Central memory CD8-positive, alpha-beta T cell (primary cell): ENCODE results near the gene TGM6.

Experiments used
- ATAC-seq: fragments of 150-1000 bp; cut with Tn5 transposase; replicated peaks from 2 replicates; pipeline ENCODE4 v1.10.0; 2022; ENCODE audit warnings: mild to moderate bottlenecking, moderate FRiP score, moderate number of reproducible peaks; ENCODE audit not compliant: poor library complexity, severe bottlenecking; ENCODE audit errors: extremely low read depth
- DNase-seq, 2 donors: peaks; one replicate each; pipeline ENCODE4 v3.0.0; 2021; ENCODE audit warnings: low spot score in 2 of 2
- H3K27ac Mint-ChIP-seq: one replicate; pipeline ENCODE4 v1.8.0; 2022; ENCODE audit warnings: low read depth, mild to moderate bottlenecking, moderate library complexity, mixed read lengths
- H3K27me3 Mint-ChIP-seq: one replicate; pipeline ENCODE4 v1.8.0; 2022; ENCODE audit warnings: mixed read lengths
- H3K36me3 Mint-ChIP-seq: one replicate; pipeline ENCODE4 v1.8.0; 2022; ENCODE audit warnings: mild to moderate bottlenecking, moderate library complexity, mixed read lengths; ENCODE audit not compliant: insufficient read depth
- H3K4me1 Mint-ChIP-seq: one replicate; pipeline ENCODE4 v1.8.0; 2022; ENCODE audit warnings: mixed read lengths
- H3K4me3 Mint-ChIP-seq: one replicate; pipeline ENCODE4 v1.8.0; 2022; ENCODE audit warnings: mild to moderate bottlenecking, moderate library complexity, mixed read lengths
- H3K9me3 Mint-ChIP-seq: one replicate; pipeline ENCODE4 v1.8.0; 2022; ENCODE audit warnings: mixed read lengths

The TGM6 gene

DNA sequence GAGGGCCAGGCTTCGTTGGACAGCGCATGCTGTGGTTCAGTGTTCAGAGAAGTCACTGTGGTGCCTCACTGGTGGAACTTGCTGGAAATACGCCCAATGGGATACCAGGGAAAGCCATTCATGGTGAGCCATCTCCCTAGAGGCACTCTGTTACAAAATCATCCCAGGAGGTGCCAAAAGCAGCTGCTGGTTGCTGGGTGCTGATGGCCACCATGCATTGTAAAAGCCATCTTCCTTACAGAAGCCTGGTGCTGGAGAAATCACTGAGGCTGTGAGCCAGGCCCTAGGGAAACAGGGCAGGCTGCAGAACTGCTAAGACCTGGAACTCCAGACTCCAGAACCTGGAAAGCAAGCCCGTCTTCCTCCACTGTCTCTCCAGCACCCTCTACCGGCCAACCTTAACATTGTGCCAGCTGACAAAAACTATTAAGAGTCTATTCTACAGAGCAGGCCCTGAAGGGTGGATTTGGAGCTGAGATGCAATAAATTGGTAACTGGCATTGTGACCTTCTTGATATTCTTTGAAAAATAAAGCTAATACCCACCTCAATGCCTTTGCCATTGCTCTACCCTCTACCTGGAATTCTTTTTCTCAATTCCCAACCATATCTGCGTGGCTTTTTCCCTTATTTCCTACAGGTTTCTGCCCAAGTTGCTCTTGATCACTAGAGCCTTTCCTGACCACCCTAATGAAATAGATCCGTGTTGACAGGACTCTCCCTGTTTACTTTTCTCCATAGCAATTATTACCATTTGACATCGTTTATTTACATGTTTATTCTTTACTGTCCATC lies 71.4 kb downstream of the TGM6 start:
- H3K27me3 Mint-ChIP-seq = no peaks in the 10 kb centered on the region
- DNase-seq = peak; percentile 37 to 47
- peaks cover 20% of the 10 kb centered on the region for H3K4me1 Mint-ChIP-seq
- no peaks in the 10 kb centered on the region for H3K9me3 Mint-ChIP-seq
- H3K4me3 Mint-ChIP-seq = no peak overlapping the region
- ATAC-seq = no peak
- peaks cover 6% of the 10 kb centered on the region for H3K36me3 Mint-ChIP-seq
- no peak overlapping the region for H3K27ac Mint-ChIP-seq

- Mint-ChIP-seq H3K4me1 (peaks cover 20% of the 10 kb centered on the region), H3K36me3 (peaks cover 16% of the 10 kb centered on the region), H3K9me3 (no peaks in the 10 kb centered on the region), H3K27me3 (no peaks in the 10 kb centered on the region), H3K27ac (no peak overlapping the region), H3K4me3 (no peak overlapping the region)
- DNase-seq (no peak), ATAC-seq (no peak)
Measured at GRCh38 chr20:2453792-2454191, 73.1 kb downstream of the TGM6 start.

DNA sequence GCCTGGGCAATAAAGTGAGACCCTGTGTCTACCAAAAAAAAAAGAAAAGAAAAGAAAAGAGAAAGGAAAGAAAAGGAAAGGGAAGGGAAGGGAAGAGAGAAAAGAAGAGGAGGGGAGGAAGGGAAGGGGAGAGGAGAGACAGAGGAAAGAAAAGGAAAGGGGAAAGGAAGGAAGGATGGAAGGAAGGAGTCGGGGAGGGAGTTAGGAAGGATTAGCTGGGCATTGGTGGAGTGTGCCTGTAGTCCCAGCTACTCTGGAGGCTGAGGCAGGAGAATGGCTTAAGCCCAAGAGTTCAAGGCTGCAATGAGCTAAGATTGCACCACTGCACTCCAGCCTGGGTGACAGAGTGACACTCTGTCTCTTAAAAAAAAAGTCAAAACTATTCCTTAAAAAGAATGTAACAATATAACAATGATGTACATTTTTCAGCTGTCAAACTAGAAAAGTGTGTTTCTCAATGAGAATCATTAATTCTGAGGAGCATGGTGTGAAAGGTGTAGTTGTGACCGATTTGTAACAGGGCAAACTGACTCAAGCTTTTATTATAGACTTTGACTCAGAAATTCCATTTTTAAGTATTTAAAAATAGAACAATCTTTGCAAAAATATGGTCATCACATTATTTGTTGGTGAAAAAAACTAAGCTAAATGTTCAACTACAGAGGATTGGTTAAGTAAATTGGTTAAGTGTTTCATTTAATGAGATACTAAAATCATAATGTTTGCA lies 75.2 kb downstream of the TGM6 start:
- no peak for DNase-seq
- Mint-ChIP-seq H3K4me1 (peaks cover 3% of the 10 kb centered on the region), H3K4me3 (no peak overlapping the region), H3K36me3 (peaks cover 32% of the 10 kb centered on the region), H3K9me3 (no peaks in the 10 kb centered on the region), H3K27me3 (no peaks in the 10 kb centered on the region), H3K27ac (peak overlapping the region; percentile 35)
- no peak for ATAC-seq

- Mint-ChIP-seq H3K27ac (no peak overlapping the region), H3K4me1 (no peaks in the 10 kb centered on the region), H3K9me3 (no peaks in the 10 kb centered on the region), H3K27me3 (no peaks in the 10 kb centered on the region), H3K36me3 (peaks cover 62% of the 10 kb centered on the region), H3K4me3 (no peak overlapping the region)
- ATAC-seq (no peak), DNase-seq (no peak)
Measured at GRCh38 chr20:2458919-2459499, 78.3 kb downstream of the TGM6 start.

DNA sequence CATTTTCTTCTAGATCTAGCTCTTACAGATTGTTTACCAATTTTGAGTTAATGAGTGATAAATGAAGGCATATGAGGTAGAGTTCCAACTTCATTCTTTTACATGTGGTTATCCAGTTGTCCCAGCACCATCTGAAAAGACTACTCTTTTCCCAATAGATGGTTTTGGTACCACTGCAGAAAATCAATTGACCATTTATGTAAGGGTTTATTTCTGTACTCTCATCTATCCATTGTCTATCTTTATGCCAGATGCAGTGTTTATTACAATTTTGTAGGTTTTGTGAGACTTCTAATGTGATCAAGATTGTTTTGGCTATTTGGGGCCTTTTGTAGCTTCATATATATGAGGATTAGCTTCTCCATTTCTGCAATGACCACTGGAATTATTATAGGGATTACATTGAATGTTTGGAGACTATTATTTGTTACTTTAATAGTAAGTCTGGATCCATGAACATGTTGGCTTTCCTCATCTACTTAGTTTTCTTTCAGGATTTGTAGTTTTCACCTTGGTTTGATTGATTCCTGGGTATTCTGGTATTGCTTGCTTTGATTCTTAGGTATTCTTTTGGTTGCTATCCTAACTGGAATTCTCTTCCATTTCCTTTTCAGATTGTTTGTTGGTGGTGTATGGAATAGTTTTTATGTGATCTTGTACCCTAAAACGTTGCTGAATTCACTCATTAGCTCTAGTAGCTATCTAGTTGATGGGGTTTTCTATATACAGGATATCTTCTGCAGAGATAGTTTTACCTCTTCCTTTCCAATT lies 79.5 kb downstream of the TGM6 start:
- H3K27me3 Mint-ChIP-seq = no peaks in the 10 kb centered on the region
- H3K4me3 Mint-ChIP-seq = no peak overlapping the region
- no peak for DNase-seq
- no peaks in the 10 kb centered on the region for H3K9me3 Mint-ChIP-seq
- no peaks in the 10 kb centered on the region for H3K4me1 Mint-ChIP-seq
- ATAC-seq = no peak
- H3K36me3 Mint-ChIP-seq = peaks cover 74% of the 10 kb centered on the region
- H3K27ac Mint-ChIP-seq = no peak overlapping the region

GRCh38 chr20:2460752-2461424 lies 80.2 kb downstream of the TGM6 start:
- Mint-ChIP-seq H3K9me3 (no peaks in the 10 kb centered on the region), H3K27me3 (no peaks in the 10 kb centered on the region), H3K36me3 (peaks cover 81% of the 10 kb centered on the region), H3K4me3 (no peak overlapping the region), H3K27ac (no peak overlapping the region), H3K4me1 (peaks cover 2% of the 10 kb centered on the region)
- no peak for DNase-seq
- no peak for ATAC-seq

DNA sequence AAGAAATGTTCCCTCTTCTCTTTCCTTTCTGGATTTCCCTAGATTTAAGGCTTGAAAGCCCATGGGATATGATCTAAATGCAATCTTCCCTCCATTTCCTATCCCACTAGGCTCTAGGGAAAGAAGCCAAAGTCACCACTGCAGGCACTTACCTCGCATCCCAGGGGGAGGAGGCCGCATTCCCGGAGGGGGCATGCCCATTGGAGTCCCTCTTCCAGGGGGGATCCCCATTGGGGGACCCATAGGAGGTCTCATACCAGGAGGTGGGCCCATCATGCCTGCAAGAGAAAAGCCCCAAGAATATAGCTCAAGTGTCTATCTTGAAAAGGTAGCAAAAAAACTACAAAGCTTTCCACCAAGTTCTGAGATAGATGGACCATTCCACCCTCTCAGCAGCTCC lies 81.8 kb downstream of the TGM6 start:
- no peak for DNase-seq
- Mint-ChIP-seq H3K36me3 (peaks cover 87% of the 10 kb centered on the region), H3K27ac (no peak overlapping the region), H3K9me3 (no peaks in the 10 kb centered on the region), H3K4me3 (no peak overlapping the region), H3K4me1 (peaks cover 9% of the 10 kb centered on the region), H3K27me3 (no peaks in the 10 kb centered on the region)
- no peak for ATAC-seq

GRCh38 chr20:2463616-2464365 lies 83.1 kb downstream of the TGM6 start:
- DNase-seq (no peak), ATAC-seq (no peak)
- Mint-ChIP-seq H3K9me3 (no peaks in the 10 kb centered on the region), H3K4me3 (no peak overlapping the region), H3K4me1 (peaks cover 22% of the 10 kb centered on the region), H3K36me3 (peaks cover 83% of the 10 kb centered on the region), H3K27ac (no peak overlapping the region), H3K27me3 (no peaks in the 10 kb centered on the region)

GRCh38 chr20:2465100-2465499 lies 84.4 kb downstream of the TGM6 start:
- H3K27ac Mint-ChIP-seq = no peak overlapping the region
- H3K36me3 Mint-ChIP-seq = peaks cover 79% of the 10 kb centered on the region
- no peak overlapping the region for H3K4me3 Mint-ChIP-seq
- DNase-seq (no peak), ATAC-seq (no peak)
- peaks cover 34% of the 10 kb centered on the region for H3K4me1 Mint-ChIP-seq
- H3K27me3 Mint-ChIP-seq = no peaks in the 10 kb centered on the region
- H3K9me3 Mint-ChIP-seq = no peaks in the 10 kb centered on the region

DNA sequence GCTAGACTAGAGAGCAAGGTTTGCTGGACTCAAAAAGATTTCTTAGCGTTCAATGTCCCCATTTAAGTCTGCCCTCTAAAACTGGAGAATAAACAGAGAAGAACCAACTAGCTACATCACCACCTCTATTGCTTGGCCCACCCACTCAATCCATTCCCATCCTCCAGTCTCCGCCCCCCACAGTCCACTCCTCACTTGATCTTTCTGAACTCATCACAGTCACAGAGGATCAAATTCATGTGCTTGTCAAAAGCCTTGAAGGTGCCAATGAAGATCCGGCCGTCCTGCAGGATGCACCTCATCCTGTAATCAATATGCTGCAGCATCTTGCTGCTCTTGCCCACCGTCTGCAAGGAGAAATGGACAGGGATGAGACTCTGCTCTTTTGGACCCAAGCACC lies 86.7 kb downstream of the TGM6 start:
- ATAC-seq = no peak
- Mint-ChIP-seq H3K36me3 (peaks cover 70% of the 10 kb centered on the region), H3K27ac (no peak overlapping the region), H3K4me1 (peaks cover 46% of the 10 kb centered on the region), H3K4me3 (peak overlapping the region; percentile 95), H3K9me3 (no peaks in the 10 kb centered on the region), H3K27me3 (no peaks in the 10 kb centered on the region)
- no peak for DNase-seq

- no peak for ATAC-seq
- Mint-ChIP-seq H3K27me3 (no peaks in the 10 kb centered on the region), H3K4me3 (peak overlapping the region; percentile 95), H3K9me3 (no peaks in the 10 kb centered on the region), H3K36me3 (peaks cover 56% of the 10 kb centered on the region), H3K27ac (peak overlapping the region; percentile 99), H3K4me1 (peaks cover 46% of the 10 kb centered on the region)
- no peak for DNase-seq
Measured at GRCh38 chr20:2468581-2469407, 88.1 kb downstream of the TGM6 start.
